GM12891 (cell line): ENCODE data around the gene BTBD18.

Experiments used
- POLR2A ChIP-seq: IDR thresholded peaks from 2 replicates; pipeline ENCODE4 v1.6.1; 2011; ENCODE audit warnings: low read depth, low read length, control low read depth
- POLR2AphosphoS5 ChIP-seq: IDR thresholded peaks from 2 replicates; pipeline ENCODE4 v1.6.1; 2011; ENCODE audit warnings: low read depth, low read length, control low read depth
- POU2F2 ChIP-seq: IDR thresholded peaks from 2 replicates; pipeline ENCODE4 v1.6.1; 2011; ENCODE audit warnings: low read depth, mild to moderate bottlenecking, control low read depth, low read length, moderate library complexity
- SPI1 ChIP-seq: IDR thresholded peaks from 2 replicates; pipeline ENCODE4 v1.6.1; 2011; ENCODE audit warnings: low read depth, low read length, control low read depth
- TAF1 ChIP-seq: IDR thresholded peaks from 2 replicates; pipeline ENCODE4 v1.6.1; 2011; ENCODE audit warnings: low read depth, low read length, control low read depth

DNA sequence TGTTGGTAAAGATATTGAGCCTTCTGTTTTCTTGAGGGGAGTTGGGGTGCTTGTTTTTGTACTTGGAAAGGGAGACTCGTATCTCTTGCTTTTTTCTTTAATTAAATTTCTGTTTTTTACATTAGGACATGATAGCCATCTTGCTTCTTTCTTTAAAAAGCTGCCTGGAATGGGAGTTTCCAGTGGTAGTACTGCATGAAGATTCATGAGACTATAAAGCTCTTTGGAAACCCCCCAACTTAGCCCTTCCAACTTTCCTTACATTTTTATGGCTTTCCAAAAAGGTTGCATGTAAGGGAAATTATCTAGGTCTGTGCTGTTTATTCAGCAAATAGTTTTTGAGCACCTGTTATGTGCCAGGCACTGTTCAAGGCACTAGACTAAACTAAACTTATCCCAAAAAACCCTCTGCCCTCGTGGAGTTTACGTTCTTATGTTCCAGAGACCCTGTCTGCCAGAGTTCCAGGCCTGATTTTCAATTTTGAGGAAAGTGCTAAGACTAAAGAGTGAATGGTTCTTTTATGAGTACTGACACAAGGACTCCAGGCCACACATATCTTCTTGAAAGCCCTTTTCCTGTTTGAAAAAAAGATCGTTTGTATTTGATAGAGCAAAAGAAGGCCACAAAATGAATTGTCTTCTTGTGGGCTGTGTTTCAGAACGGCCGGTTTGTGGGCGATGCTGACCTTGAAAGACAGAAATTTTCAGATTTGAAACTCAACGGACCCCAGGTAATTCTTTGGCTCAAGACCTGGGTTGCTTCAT lies 41.9 kb upstream of the BTBD18 start:
- TF ChIP-seq POLR2A (no peak), TAF1 (no peak), POLR2AphosphoS5 (no peak), POU2F2 (no peak), SPI1 (no peak)
